ENCODE measurements around the gene IFITM5. TPM values are rescaled to one million over a fixed set of nuclear protein-coding genes. Genes with fewer than 3 reads are reported as not detected.
A peak's percentile ranks its signal among the peaks of the same experiment; 100 is the strongest.

The IFITM5 gene
- total and polyA plus RNA-seq, 9 of the 15 experiments (the other 6 are each of a cell fraction or from before 2014, with no cell fraction given): 0.19 TPM; not detected in 8

DNA sequence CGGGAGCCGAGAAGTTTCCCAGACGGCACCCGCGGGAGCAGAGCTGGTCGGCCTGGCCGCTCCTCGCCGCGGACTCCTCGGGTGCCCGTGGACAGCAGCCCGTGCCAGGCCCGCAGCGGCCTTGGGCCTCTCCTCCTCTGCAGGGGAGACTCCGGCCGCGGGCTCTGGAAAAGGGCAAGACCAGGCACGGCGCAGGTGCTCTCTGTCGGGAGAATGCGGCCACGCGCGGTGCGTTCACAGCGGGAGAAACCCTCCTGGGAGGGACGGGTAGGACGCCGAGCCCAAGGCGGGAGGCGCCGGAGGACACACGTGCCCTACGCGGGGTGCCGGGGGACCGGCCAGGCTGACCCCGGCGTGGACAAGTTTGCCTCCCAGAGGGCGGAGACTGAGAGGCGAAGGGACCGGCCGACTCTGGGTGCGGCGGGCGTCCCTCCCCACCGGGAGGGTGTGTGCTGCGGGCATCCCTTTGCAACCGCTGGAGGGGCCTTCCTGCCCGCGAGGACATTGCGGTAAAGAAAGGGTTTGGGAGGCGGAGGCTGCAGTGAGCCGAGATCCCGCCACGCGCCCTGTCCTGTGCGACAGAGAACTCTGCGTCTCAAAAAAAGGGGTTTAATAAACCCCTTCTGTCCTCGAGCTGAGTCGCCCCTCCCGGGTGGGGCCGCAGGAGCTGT lies 16.8 kb upstream of the IFITM5 start (continued):
- TF ChIP-seq ZNF124 (CRISPR knock-in tag; IDR thresholded peaks at IDR 0.05) (no peak), PCBP1 (IDR thresholded peaks at IDR 0.05; ENCODE audit: low read depth, low read length, poor library complexity, severe bottlenecking) (peak; percentile 62), SIN3A (IDR thresholded peaks at IDR 0.05; ENCODE audit: borderline replicate concordance in 2 of 2, control insufficient read depth in 1 of 2, low read depth in 2 of 2, low read length in 2 of 2) (peak in 1 of 2 experiments; percentile 12; a peak in 1 of 4 replicates), ZKSCAN3 (CRISPR knock-in tag; IDR thresholded peaks at IDR 0.05) (no peak), EP300 (IDR thresholded peaks at IDR 0.05; ENCODE audit: low read length) (no peak), NCOA6 (IDR thresholded peaks at IDR 0.05) (peak; percentile 28; the same call in 1 of the 2 replicates), RFX7 (CRISPR knock-in tag; IDR thresholded peaks at IDR 0.05) (no peak), MXI1 (IDR thresholded peaks at IDR 0.05; ENCODE audit: low read depth, low read length) (no peak), ZNF217 (CRISPR knock-in tag; IDR thresholded peaks at IDR 0.05) (no peak), ZNF766 (CRISPR knock-in tag; conservative IDR thresholded peaks at IDR 0.05) (peak; percentile 20; the same call in 1 of the 2 replicates), HDAC2 (IDR thresholded peaks at IDR 0.05) (0 out of 2 replicates have a peak, but pooled peaks have one; percentile 19), KDM1A (IDR thresholded peaks at IDR 0.05) (no peak), PHTF2 (CRISPR knock-in tag; IDR thresholded peaks at IDR 0.05) (no peak), NUFIP1 (IDR thresholded peaks at IDR 0.05; ENCODE audit: partially characterized antibody) (no peak), HOXB6 (CRISPR knock-in tag; IDR thresholded peaks at IDR 0.05; ENCODE audit: borderline replicate concordance) (no peak), ZNF586 (CRISPR knock-in tag; conservative IDR thresholded peaks at IDR 0.05) (no peak), ZNF717 (CRISPR knock-in tag; IDR thresholded peaks at IDR 0.05) (no peak), NCOA4 (IDR thresholded peaks at IDR 0.05; ENCODE audit: partially characterized antibody) (no peak), MTA3 (IDR thresholded peaks at IDR 0.05; ENCODE audit: borderline replicate concordance) (no peak)
- TF ChIP-seq, protein P1, sequence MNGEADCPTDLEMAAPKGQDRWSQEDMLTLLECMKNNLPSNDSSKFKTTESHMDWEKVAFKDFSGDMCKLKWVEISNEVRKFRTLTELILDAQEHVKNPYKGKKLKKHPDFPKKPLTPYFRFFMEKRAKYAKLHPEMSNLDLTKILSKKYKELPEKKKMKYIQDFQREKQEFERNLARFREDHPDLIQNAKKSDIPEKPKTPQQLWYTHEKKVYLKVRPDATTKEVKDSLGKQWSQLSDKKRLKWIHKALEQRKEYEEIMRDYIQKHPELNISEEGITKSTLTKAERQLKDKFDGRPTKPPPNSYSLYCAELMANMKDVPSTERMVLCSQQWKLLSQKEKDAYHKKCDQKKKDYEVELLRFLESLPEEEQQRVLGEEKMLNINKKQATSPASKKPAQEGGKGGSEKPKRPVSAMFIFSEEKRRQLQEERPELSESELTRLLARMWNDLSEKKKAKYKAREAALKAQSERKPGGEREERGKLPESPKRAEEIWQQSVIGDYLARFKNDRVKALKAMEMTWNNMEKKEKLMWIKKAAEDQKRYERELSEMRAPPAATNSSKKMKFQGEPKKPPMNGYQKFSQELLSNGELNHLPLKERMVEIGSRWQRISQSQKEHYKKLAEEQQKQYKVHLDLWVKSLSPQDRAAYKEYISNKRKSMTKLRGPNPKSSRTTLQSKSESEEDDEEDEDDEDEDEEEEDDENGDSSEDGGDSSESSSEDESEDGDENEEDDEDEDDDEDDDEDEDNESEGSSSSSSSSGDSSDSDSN (IDR thresholded peaks at IDR 0.05; ENCODE audit: borderline replicate concordance in 1 of 2, low read depth in 2 of 2, low read length in 2 of 2): peak in 1 of 2 experiments; percentile 73; a peak in 2 of 4 replicates
- TF ChIP-seq, protein P2, sequence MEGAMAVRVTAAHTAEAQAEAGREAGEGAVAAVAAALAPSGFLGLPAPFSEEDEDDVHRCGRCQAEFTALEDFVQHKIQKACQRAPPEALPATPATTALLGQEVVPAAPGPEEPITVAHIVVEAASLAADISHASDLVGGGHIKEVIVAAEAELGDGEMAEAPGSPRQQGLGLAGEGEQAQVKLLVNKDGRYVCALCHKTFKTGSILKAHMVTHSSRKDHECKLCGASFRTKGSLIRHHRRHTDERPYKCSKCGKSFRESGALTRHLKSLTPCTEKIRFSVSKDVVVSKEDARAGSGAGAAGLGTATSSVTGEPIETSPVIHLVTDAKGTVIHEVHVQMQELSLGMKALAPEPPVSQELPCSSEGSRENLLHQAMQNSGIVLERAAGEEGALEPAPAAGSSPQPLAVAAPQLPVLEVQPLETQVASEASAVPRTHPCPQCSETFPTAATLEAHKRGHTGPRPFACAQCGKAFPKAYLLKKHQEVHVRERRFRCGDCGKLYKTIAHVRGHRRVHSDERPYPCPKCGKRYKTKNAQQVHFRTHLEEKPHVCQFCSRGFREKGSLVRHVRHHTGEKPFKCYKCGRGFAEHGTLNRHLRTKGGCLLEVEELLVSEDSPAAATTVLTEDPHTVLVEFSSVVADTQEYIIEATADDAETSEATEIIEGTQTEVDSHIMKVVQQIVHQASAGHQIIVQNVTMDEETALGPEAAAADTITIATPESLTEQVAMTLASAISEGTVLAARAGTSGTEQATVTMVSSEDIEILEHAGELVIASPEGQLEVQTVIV (CRISPR knock-in tag; IDR thresholded peaks at IDR 0.05; ENCODE audit: borderline replicate concordance): no peak
- TF ChIP-seq, protein P3, sequence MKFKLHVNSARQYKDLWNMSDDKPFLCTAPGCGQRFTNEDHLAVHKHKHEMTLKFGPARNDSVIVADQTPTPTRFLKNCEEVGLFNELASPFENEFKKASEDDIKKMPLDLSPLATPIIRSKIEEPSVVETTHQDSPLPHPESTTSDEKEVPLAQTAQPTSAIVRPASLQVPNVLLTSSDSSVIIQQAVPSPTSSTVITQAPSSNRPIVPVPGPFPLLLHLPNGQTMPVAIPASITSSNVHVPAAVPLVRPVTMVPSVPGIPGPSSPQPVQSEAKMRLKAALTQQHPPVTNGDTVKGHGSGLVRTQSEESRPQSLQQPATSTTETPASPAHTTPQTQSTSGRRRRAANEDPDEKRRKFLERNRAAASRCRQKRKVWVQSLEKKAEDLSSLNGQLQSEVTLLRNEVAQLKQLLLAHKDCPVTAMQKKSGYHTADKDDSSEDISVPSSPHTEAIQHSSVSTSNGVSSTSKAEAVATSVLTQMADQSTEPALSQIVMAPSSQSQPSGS (CRISPR knock-in tag; IDR thresholded peaks at IDR 0.05): no peak

Measured in K562 (cell line).